Sigmoid colon (tissue), 7 donors: ENCODE data around the gene PLEKHH3. TPM values are rescaled to one million over a fixed set of nuclear protein-coding genes. Genes with fewer than 3 reads are reported as not detected.
A peak's percentile ranks its signal among the peaks of the same experiment; 100 is the strongest.

Experiments
- DNase-seq: peaks from one replicate; pipeline ENCODE4 v3.0.0-alpha.2; 2019
- H3K27ac ChIP-seq, 4 donors: fragments of 200-600 bp; sonication (generic); one replicate each; pipeline ENCODE4 v1.5.1; 2016 to 2019; ENCODE audit warnings: mild to moderate bottlenecking in 1 of 4
- H3K27me3 ChIP-seq, 3 donors: fragments of 200-600 bp; sonication (generic); one replicate each; pipeline ENCODE4 v1.5.1; 2019; ENCODE audit warnings: mild to moderate bottlenecking in 1 of 3
- H3K36me3 ChIP-seq, 4 donors: fragments of 200-600 bp; sonication (generic); one replicate each; pipeline ENCODE4 v1.5.1; 2016 to 2019
- H3K4me1 ChIP-seq, 4 donors: fragments of 200-600 bp; sonication (generic); one replicate each; pipeline ENCODE4 v1.5.1; 2017 to 2019
- H3K4me3 ChIP-seq, 4 donors: fragments of 200-600 bp; sonication (generic); one replicate each; pipeline ENCODE4 v1.5.1; 2017 to 2019; ENCODE audit warnings: mild to moderate bottlenecking in 2 of 4, moderate library complexity in 1 of 4
- H3K9me3 ChIP-seq, 4 donors: fragments of 200-600 bp in 3 of 4; sonication (generic) in 3 of 4; one replicate each; pipeline versions ENCODE4 v1.5.1 to v1.6.1; 2013 to 2019
- EP300 ChIP-seq, 4 donors: sonication (generic); formaldehyde crosslinking; IDR thresholded peaks; one replicate each; pipeline ENCODE4 v1.6.1; 2017; ENCODE audit warnings: antibody characterized with exemption in 4 of 4
- POLR2A ChIP-seq, 2 donors: fragments of 450-650 bp; IDR thresholded peaks; one replicate each; pipeline ENCODE4 v1.6.1; 2016; ENCODE audit warnings: antibody characterized with exemption in 2 of 2, mild to moderate bottlenecking in 2 of 2, moderate library complexity in 2 of 2
- POLR2AphosphoS5 ChIP-seq, 4 donors: sonication (generic); formaldehyde crosslinking; IDR thresholded peaks; one replicate each; pipeline ENCODE4 v1.6.1; 2017; ENCODE audit warnings: antibody characterized with exemption in 4 of 4
- WGBS, 2 donors: extraction: QIAGEN DNeasy Blood & Tissue Kit; methylation state at CpG; one replicate each; pipeline ENCODE4 v1.1.7; 2013; 5-methylcytosine and 5-hydroxymethylcytosine counted together
- intact Hi-C: fragments of 100-400 bp; cut with DNase I; formaldehyde crosslinking; loops from one replicate; pipeline ENCODE4 v1.15.1; 2023
- polyA plus RNA-seq, 3 donors: library from polyadenylated mRNA; stranded (reverse); fragments of 200-250 nt; gene quantifications; one replicate each; pipeline ENCODE4 v1.2.3, GENCODE V29; 2013
- total RNA-seq, 4 donors: library from RNA; depleted of rRNA; stranded (reverse); fragments of >200 nt; gene quantifications; one replicate each; pipeline ENCODE4 v1.1.0, GENCODE V29; 2016
- TF ChIP-seq, protein P1 (sequence below), 4 experiments: fragments of 450-650 bp in 3 of 4; fragments of 200-600 bp in 1 of 4; IDR thresholded peaks; one replicate each; pipeline ENCODE4 v1.5.1; 2016 to 2019; ENCODE audit warnings: antibody characterized with exemption in 4 of 4, mild to moderate bottlenecking in 3 of 4, moderate library complexity in 2 of 4
- donor health status: healthy with polysubstance abuse.
- donor health status: Bipolar disorder and iron deficiency.
- donor health status: healthy.

Gene PLEKHH3
- total and polyA plus RNA-seq, 7 donors: 4.4 to 25.2 (median 14.7) TPM

GRCh38 chr17:42680331-42680808, 3.6 kb upstream of the PLEKHH3 start:
- no peaks in the 10 kb centered on the region for H3K27me3 ChIP-seq
- peak overlapping the region; percentile 18 to 71 (median 63) for H3K4me3 ChIP-seq
- 65 to 71% methylated on average over 20 of the region's 20 CpGs for WGBS, 2 donors
- intact Hi-C loops: loop anchor here (1.0 kb wide), 1 partner anchor 71 kb away; the partner anchor contains the start of genes RETREG3 and TUBG1
- H3K36me3 ChIP-seq: peaks cover 0 to 6% (median 0%) of the 10 kb centered on the region in 4 donors
- no peak for DNase-seq
- peak overlapping the region; percentile 97 to 99 (median 98) for H3K27ac ChIP-seq
- TF ChIP-seq EP300 (IDR thresholded peaks at IDR 0.05) (no peak), POLR2A (IDR thresholded peaks at IDR 0.05) (no peak), POLR2AphosphoS5 (IDR thresholded peaks at IDR 0.05) (peak in 2 of 4 donors; percentile 17 to 25)
- TF ChIP-seq, protein P1, sequence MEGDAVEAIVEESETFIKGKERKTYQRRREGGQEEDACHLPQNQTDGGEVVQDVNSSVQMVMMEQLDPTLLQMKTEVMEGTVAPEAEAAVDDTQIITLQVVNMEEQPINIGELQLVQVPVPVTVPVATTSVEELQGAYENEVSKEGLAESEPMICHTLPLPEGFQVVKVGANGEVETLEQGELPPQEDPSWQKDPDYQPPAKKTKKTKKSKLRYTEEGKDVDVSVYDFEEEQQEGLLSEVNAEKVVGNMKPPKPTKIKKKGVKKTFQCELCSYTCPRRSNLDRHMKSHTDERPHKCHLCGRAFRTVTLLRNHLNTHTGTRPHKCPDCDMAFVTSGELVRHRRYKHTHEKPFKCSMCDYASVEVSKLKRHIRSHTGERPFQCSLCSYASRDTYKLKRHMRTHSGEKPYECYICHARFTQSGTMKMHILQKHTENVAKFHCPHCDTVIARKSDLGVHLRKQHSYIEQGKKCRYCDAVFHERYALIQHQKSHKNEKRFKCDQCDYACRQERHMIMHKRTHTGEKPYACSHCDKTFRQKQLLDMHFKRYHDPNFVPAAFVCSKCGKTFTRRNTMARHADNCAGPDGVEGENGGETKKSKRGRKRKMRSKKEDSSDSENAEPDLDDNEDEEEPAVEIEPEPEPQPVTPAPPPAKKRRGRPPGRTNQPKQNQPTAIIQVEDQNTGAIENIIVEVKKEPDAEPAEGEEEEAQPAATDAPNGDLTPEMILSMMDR (IDR thresholded peaks at IDR 0.05): no peak
- peaks cover 0 to 75% (median 66%) of the 10 kb centered on the region in 4 donors for H3K4me1 ChIP-seq
- H3K9me3 ChIP-seq: no peaks in the 10 kb centered on the region

GRCh38 chr17:42679492-42680330, 2.9 kb upstream of the PLEKHH3 start:
- 4 to 6% methylated on average over 78 of the region's 78 CpGs for WGBS, 2 donors

GRCh38 chr17:42678951-42679491, 2.2 kb upstream of the PLEKHH3 start:
- DNase-seq: no peak
- TF ChIP-seq POLR2A (IDR thresholded peaks at IDR 0.05) (no peak), EP300 (IDR thresholded peaks at IDR 0.05) (no peak), POLR2AphosphoS5 (IDR thresholded peaks at IDR 0.05) (no peak)
- TF ChIP-seq, protein P1 (IDR thresholded peaks at IDR 0.05): no peak
- 2 to 4% methylated on average over 18 of the region's 18 CpGs for WGBS, 2 donors
- intact Hi-C loops: loop anchor here (2.0 kb wide), 1 partner anchor 100 kb away; no protein-coding TSS in a partner anchor
- Histone ChIP-seq H3K4me1 (peaks cover 0 to 82% (median 74%) of the 10 kb centered on the region in 4 donors), H3K4me3 (peak overlapping the region in 3 of 4 donors; percentile 61 to 71 (median 65)), H3K27ac (peak overlapping the region; percentile 97 to 99 (median 98)), H3K27me3 (no peaks in the 10 kb centered on the region), H3K36me3 (no peaks in the 10 kb centered on the region), H3K9me3 (no peaks in the 10 kb centered on the region)

More at GRCh38 chr17:42679492-42680330, 2.9 kb upstream of the PLEKHH3 start:
- peaks cover 0 to 78% (median 71%) of the 10 kb centered on the region in 4 donors for H3K4me1 ChIP-seq
- no peaks in the 10 kb centered on the region for H3K9me3 ChIP-seq
- no peaks in the 10 kb centered on the region for H3K36me3 ChIP-seq
- H3K27ac ChIP-seq: peak overlapping the region; percentile 97 to 99 (median 98)
- H3K4me3 ChIP-seq: peak overlapping the region; percentile 18 to 71 (median 63)
- TF ChIP-seq POLR2A (IDR thresholded peaks at IDR 0.05) (no peak), EP300 (IDR thresholded peaks at IDR 0.05) (no peak), POLR2AphosphoS5 (IDR thresholded peaks at IDR 0.05) (peak in 3 of 4 donors; percentile 16 to 58 (median 42))
- TF ChIP-seq, protein P1 (IDR thresholded peaks at IDR 0.05): peak; percentile 70 to 94 (median 90)
- DNase-seq: peak; percentile 89
- H3K27me3 ChIP-seq: no peaks in the 10 kb centered on the region
- intact Hi-C loops: loop anchor here (1.0 to 2.0 kb wide), 2 partner anchors 70 to 101 kb away; partner anchors contain the start of genes RETREG3 and TUBG1

GRCh38 chr17:42677921-42678781, 1.4 kb upstream of the PLEKHH3 start:
- intact Hi-C loops: loop anchor here (2.0 kb wide), 1 partner anchor 99 kb away; no protein-coding TSS in a partner anchor
- Histone ChIP-seq H3K9me3 (no peaks in the 10 kb centered on the region), H3K4me1 (peaks cover 0 to 82% (median 76%) of the 10 kb centered on the region in 4 donors), H3K4me3 (peak overlapping the region; percentile 61 to 81 (median 68)), H3K27ac (peak overlapping the region; percentile 97 to 99 (median 98)), H3K36me3 (peaks cover 0 to 6% (median 4%) of the 10 kb centered on the region in 4 donors), H3K27me3 (no peaks in the 10 kb centered on the region)
- TF ChIP-seq EP300 (IDR thresholded peaks at IDR 0.05): peak in 1 of 4 donors; percentile 22
- peak in 1 of 2 donors; percentile 39 for TF ChIP-seq POLR2A (IDR thresholded peaks at IDR 0.05)
- TF ChIP-seq, protein P1 (IDR thresholded peaks at IDR 0.05): no peak
- peak; percentile 65 to 81 (median 78) for TF ChIP-seq POLR2AphosphoS5 (IDR thresholded peaks at IDR 0.05)
- 0% methylated on average over 53 of the region's 53 CpGs for WGBS, 2 donors
- DNase-seq: peak; percentile 96
